Measurements from ENCODE around the gene FBXO36.
"Not testable (repeated sequence)": the region's sequence is repeated elsewhere in the genome, so short reads cannot be mapped to it uniquely, and the experiment has no call there.

The FBXO36 gene

GRCh38 chr2:229922449-229923386, at the start of gene FBXO36:
Gene FBXO36, plus strand, starts transcription at chr2:229922503. Its CDS starts 11 bp downstream, at chr2:229922514.
- peak; percentile 68 for DNase-seq (ENCODE audit: low read depth)

- no peak for DNase-seq (ENCODE audit: low read depth)
Observed at GRCh38 chr2:229873123-229873581, 49.2 kb upstream of the FBXO36 start.

GRCh38 chr2:229874647-229875046, 47.7 kb upstream of the FBXO36 start:
- no peak for DNase-seq (ENCODE audit: low read depth)

GRCh38 chr2:229875549-229875948, 46.8 kb upstream of the FBXO36 start:
- no peak for DNase-seq (ENCODE audit: low read depth)

- no peak for DNase-seq (ENCODE audit: low read depth)
Observed at GRCh38 chr2:229879191-229879950, 42.9 kb upstream of the FBXO36 start.

GRCh38 chr2:229880892-229881586, 41.3 kb upstream of the FBXO36 start:
- no peak for DNase-seq (ENCODE audit: low read depth)

- DNase-seq (ENCODE audit: low read depth), result no peak
Observed at GRCh38 chr2:229882583-229882982, 39.7 kb upstream of the FBXO36 start.

GRCh38 chr2:229884775-229885699, 37.3 kb upstream of the FBXO36 start:
- DNase-seq (ENCODE audit: low read depth), result no peak

- DNase-seq (ENCODE audit: low read depth), result no peak
Observed at GRCh38 chr2:229887441-229887840, 34.9 kb upstream of the FBXO36 start.

- no peak for DNase-seq (ENCODE audit: low read depth)
Observed at GRCh38 chr2:229888031-229888430, 34.3 kb upstream of the FBXO36 start.

- no peak for DNase-seq (ENCODE audit: low read depth)
Observed at GRCh38 chr2:229889023-229889422, 33.3 kb upstream of the FBXO36 start.

- DNase-seq (ENCODE audit: low read depth), result no peak
Observed at GRCh38 chr2:229896857-229897256, 25.4 kb upstream of the FBXO36 start.

GRCh38 chr2:229899604-229900003, 22.7 kb upstream of the FBXO36 start:
- no peak for DNase-seq (ENCODE audit: low read depth)

GRCh38 chr2:229900012-229900411, 22.3 kb upstream of the FBXO36 start:
- no peak for DNase-seq (ENCODE audit: low read depth)

- not testable (repeated sequence) for DNase-seq (ENCODE audit: low read depth)
Observed at GRCh38 chr2:229900514-229900913, 21.8 kb upstream of the FBXO36 start.

GRCh38 chr2:229901819-229902218, 20.5 kb upstream of the FBXO36 start:
- DNase-seq (ENCODE audit: low read depth), result peak; percentile 82

GRCh38 chr2:229903037-229903436, 19.3 kb upstream of the FBXO36 start:
- DNase-seq (ENCODE audit: low read depth), result no peak

- no peak for DNase-seq (ENCODE audit: low read depth)
Observed at GRCh38 chr2:229905601-229906000, 16.7 kb upstream of the FBXO36 start.

GRCh38 chr2:229909090-229909489, 13.2 kb upstream of the FBXO36 start:
- peak; percentile 45 for DNase-seq (ENCODE audit: low read depth)

- no peak for DNase-seq (ENCODE audit: low read depth)
Observed at GRCh38 chr2:229910147-229910831, 12.0 kb upstream of the FBXO36 start.
